K562 (cell line): ENCODE data around the gene PTPRT. TPM values are rescaled to one million over a fixed set of nuclear protein-coding genes. Genes with fewer than 3 reads are reported as not detected.

ENCODE experiments used
- ATAC-seq: fragments of 200-7000 bp; cut with Tn5 transposase; 3 replicates; pipeline ENCODE4 v1.9.1; 2020; ENCODE audit warnings: moderate library complexity
- BruUV-seq: library from RNA; stranded (reverse); fragments of 400-500 nt; replicated peaks from 2 replicates; lab custom pipeline; 2021; lab: Mats Ljungman, UMichigan
- CTCF ChIA-PET: fragments of 300-600 bp; formaldehyde crosslinking; extraction: SDS; loops from one replicate; lab custom pipeline; 2021; ENCODE audit warnings: low intra/inter-chr PET ratio; lab: Yijun Ruan, JAX
- POLR2A ChIA-PET: fragments of 300-600, 350-650 bp; sonication (Branson Sonifier 250); formaldehyde crosslinking; extraction: SDS; loops from one replicate; lab custom pipeline; 2021; ENCODE audit warnings: antibody characterized with exemption, inconsistent platforms; lab: Yijun Ruan, JAX
- DNase-seq, 4 experiments: peaks; one replicate each; pipeline versions ENCODE4 v3.0.0 to v3.0.0-alpha.2; 2011 to 2018; ENCODE audit warnings: low spot score in 3 of 4, mixed read lengths in 3 of 4; ENCODE audit errors: extremely low read depth in 1 of 4
- FAIRE-seq: peaks from 2 replicates; lab custom pipeline; 2011; peaks lifted over from hg19 to GRCh38; lab: Jason Lieb, UNC
- H2AFZ ChIP-seq: 2 replicates; pipeline ENCODE4 v1.6.0; 2011; ENCODE audit warnings: low read depth, low read length, control low read depth, inconsistent platforms
- H3K27ac ChIP-seq: fragments of 200-600 bp; 3 replicates; pipeline ENCODE4 v1.8.0; 2011; ENCODE audit warnings: low read depth, mild to moderate bottlenecking, control low read depth, inconsistent platforms, low read length, moderate library complexity, mixed read lengths; ENCODE audit errors: extremely low read depth
- H3K27me3 ChIP-seq, 2 experiments: fragments of 300-600 bp in 1 of 2; 2 replicates in 1 of 2; 3 replicates in 1 of 2; pipeline versions ENCODE4 v1.6.0 to v1.8.0; 2011; ENCODE audit warnings: inconsistent platforms in 2 of 2, low read length in 2 of 2, mild to moderate bottlenecking in 1 of 2, mixed read lengths in 1 of 2, moderate library complexity in 1 of 2; ENCODE audit not compliant: control insufficient read depth in 2 of 2, insufficient read depth in 2 of 2
- H3K36me3 ChIP-seq: fragments of 300-600 bp; 3 replicates; pipeline ENCODE4 v1.8.0; 2011; ENCODE audit warnings: mild to moderate bottlenecking, low read length, inconsistent platforms; ENCODE audit not compliant: control insufficient read depth, insufficient read depth
- H3K4me1 ChIP-seq, 2 experiments: fragments of 200-600 bp in 1 of 2; replicated peaks in 1 of 2; 2 replicates in 1 of 2; 3 replicates in 1 of 2; pipeline versions ENCODE4 v1.5.1 to v1.8.0; 2011; ENCODE audit warnings: inconsistent platforms in 2 of 2, low read length in 2 of 2, mild to moderate bottlenecking in 1 of 2, mixed read lengths in 1 of 2, moderate library complexity in 1 of 2; ENCODE audit not compliant: control insufficient read depth in 2 of 2, insufficient read depth in 2 of 2
- H3K4me2 ChIP-seq: 2 replicates; pipeline ENCODE4 v1.6.1; 2011; ENCODE audit warnings: low read length, control low read depth, inconsistent platforms, mixed read lengths; ENCODE audit not compliant: insufficient read depth
- H3K4me3 ChIP-seq: fragments of 200-600 bp; sonication (generic), shearing (Covaris generic); 2 replicates; pipeline ENCODE4 v1.5.1; 2016; ENCODE audit warnings: control low read depth, inconsistent platforms
- H3K79me2 ChIP-seq: fragments of 200-600 bp; 3 replicates; pipeline ENCODE4 v1.8.0; 2011; ENCODE audit warnings: low read length, inconsistent platforms; ENCODE audit not compliant: control insufficient read depth, insufficient read depth
- H3K9ac ChIP-seq, 2 experiments: 2 replicates each; pipeline versions ENCODE4 v1.6.0 to v1.6.1; 2011; ENCODE audit warnings: low read depth in 2 of 2, low read length in 2 of 2, control low read depth in 1 of 2, inconsistent platforms in 1 of 2, mild to moderate bottlenecking in 1 of 2, mixed read lengths in 1 of 2; ENCODE audit not compliant: insufficient read depth in 1 of 2
- H3K9me1 ChIP-seq: one replicate; pipeline ENCODE4 v1.6.0; 2011; ENCODE audit warnings: inconsistent platforms, mild to moderate bottlenecking, low read length, moderate library complexity; ENCODE audit not compliant: control insufficient read depth, insufficient read depth
- H3K9me3 ChIP-seq: replicated peaks from 2 replicates; pipeline ENCODE4 v1.5.1; 2011; ENCODE audit warnings: low read depth, low read length, inconsistent platforms; ENCODE audit not compliant: control insufficient read depth, insufficient read depth
- H4K20me1 ChIP-seq: replicated peaks from 2 replicates; pipeline ENCODE4 v1.6.1; 2011; ENCODE audit warnings: low read length, inconsistent platforms, mixed read lengths; ENCODE audit not compliant: control insufficient read depth, insufficient read depth
- GABPB2 ChIP-seq: fragments of 250-450 bp; sonication (Bioruptor Pico); conservative IDR thresholded peaks from 2 replicates; pipeline ENCODE4 v1.5.1; 2021; ENCODE audit warnings: mild to moderate bottlenecking
- NRF1 ChIP-seq, 2 experiments: fragments of 450-650 bp; IDR thresholded peaks in 1 of 2; conservative IDR thresholded peaks in 1 of 2; 2 replicates each; pipeline ENCODE4 v1.6.1; 2014; ENCODE audit warnings: mild to moderate bottlenecking in 2 of 2
- SAFB2 ChIP-seq: fragments of 200-400 bp; formaldehyde crosslinking; IDR thresholded peaks from 2 replicates; pipeline ENCODE4 v1.6.1; 2018; ENCODE audit warnings: borderline replicate concordance, low read length, low read depth, moderate library complexity; ENCODE audit not compliant: severe bottlenecking
- SMAD1 ChIP-seq: fragments of 150-350 bp; IDR thresholded peaks from 2 replicates; pipeline ENCODE4 v1.6.1; 2014; ENCODE audit warnings: low read length, low read depth; ENCODE audit not compliant: partially characterized antibody
- SMARCC2 ChIP-seq: fragments of 450-650 bp; IDR thresholded peaks from 2 replicates; pipeline ENCODE4 v1.6.1; 2017; ENCODE audit warnings: antibody characterized with exemption, moderate library complexity, mild to moderate bottlenecking, low read depth
- TAF7 ChIP-seq: fragments of 450-650 bp; IDR thresholded peaks from 2 replicates; pipeline ENCODE4 v1.6.1; 2016; ENCODE audit warnings: missing genetic modification characterization, missing compliant biosample characterization
- ZEB2 ChIP-seq: fragments of 450-650 bp; IDR thresholded peaks from 2 replicates; pipeline ENCODE4 v1.6.1; 2016
- ZNF165 ChIP-seq: fragments of 250-450 bp; sonication (Bioruptor Pico); IDR thresholded peaks from 2 replicates; pipeline ENCODE4 v1.4.0; 2020; ENCODE audit warnings: borderline replicate concordance
- WGBS: fragments of 100-300 bp; shearing (Covaris generic); methylation state at CpG from one replicate; pipeline ENCODE4 v1.1.6; 2016; ENCODE audit warnings: low coverage, mixed read lengths; ENCODE audit not compliant: insufficient coverage; ENCODE audit errors: missing lambda C conversion rate; 5-methylcytosine and 5-hydroxymethylcytosine counted together
- in situ Hi-C: fragments of 300-500 bp; cut with MboI; formaldehyde crosslinking; loops from 4 replicates; pipeline ENCODE4 v1.15.0; 2018; ENCODE audit warnings: inconsistent platforms, mixed read lengths
- intact Hi-C: fragments of 100-400 bp; cut with micrococcal nuclease; formaldehyde crosslinking; loops from 2 replicates; pipeline ENCODE4 v1.14.2; 2022
- polyA plus RNA-seq, 8 experiments: library from polyadenylated mRNA; depleted of rRNA in 4 of 8; stranded (reverse) in 5 of 8; unstranded in 3 of 8; fragments of >200 nt; fragmentation: Nextera tagmentation in 2 of 8; fragmentation: Illumina TruSeq in 1 of 8; extraction: Ambion mirVana in 2 of 8; extraction: Trizol in 1 of 8; gene quantifications; 2 replicates each; pipeline versions ENCODE4 v1.2.1 to v1.2.3, GENCODE V29; 2011 to 2014; ENCODE audit warnings: inconsistent platforms in 1 of 8, missing spikeins in 1 of 8
- total RNA-seq, 7 experiments: library from RNA; depleted of rRNA in 6 of 7; stranded (reverse); fragments of >200 nt in 6 of 7; fragmentation: Illumina TruSeq in 2 of 7; extraction: Trizol in 2 of 7; gene quantifications; 2 replicates each; pipeline versions ENCODE4 v1.2.1 to v1.2.3, GENCODE V29; 2011 to 2021; ENCODE audit warnings: low replicate concordance in 1 of 7
- TF ChIP-seq, protein P1 (sequence below): fragments of 250-450 bp; sonication (Bioruptor Pico); IDR thresholded peaks from 2 replicates; pipeline ENCODE4 v1.4.0; 2020; ENCODE audit warnings: mild to moderate bottlenecking, moderate library complexity

The PTPRT gene
- total and polyA plus RNA-seq, 9 of the 15 experiments (the other 6 are each of a cell fraction or from before 2014, with no cell fraction given) = not detected

DNA sequence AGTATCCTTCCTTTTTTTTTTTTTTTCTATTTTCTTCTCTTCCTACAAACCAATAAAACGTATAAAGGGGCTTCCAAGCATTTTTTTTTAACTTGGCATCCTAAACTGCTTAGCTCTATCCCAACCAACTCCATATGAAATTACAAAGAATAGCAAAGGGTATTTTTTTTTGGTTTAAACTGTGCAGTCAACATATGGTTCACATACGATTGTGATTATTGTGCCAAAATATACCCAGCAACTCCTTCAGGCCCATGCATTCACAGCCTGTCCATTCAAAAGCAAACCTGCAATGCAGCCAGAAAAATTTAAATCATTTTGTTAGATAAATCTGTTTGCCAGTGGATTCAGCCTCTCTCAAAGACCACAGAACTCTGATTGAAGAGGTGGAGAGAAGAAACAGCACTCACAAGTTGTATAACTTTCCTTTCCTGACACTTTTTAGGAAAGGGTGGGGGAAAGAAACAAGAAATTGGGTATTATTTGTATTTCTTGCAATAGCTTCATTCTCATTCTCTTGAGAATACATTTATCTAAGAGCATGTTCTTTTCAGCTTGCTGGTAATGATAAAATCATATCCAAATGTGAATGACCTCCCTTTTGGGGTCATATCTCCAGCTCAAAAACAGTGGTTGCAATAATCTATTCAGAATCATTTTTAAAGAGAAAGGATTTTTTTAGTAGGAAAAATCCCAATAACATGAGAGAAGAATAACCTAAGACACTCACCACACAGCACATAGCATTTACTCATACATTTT lies 870.3 kb downstream of the PTPRT start:
- Histone ChIP-seq H3K4me1 (no peaks in the 10 kb centered on the region), H3K9me3 (no peaks in the 10 kb centered on the region), H3K36me3 (no peaks in the 10 kb centered on the region), H3K9ac (no peak overlapping the region), H3K9me1 (no peaks in the 10 kb centered on the region), H3K27ac (no peak overlapping the region), H3K4me2 (no peak overlapping the region), H2AFZ (no peak overlapping the region), H3K4me3 (no peak overlapping the region), H3K79me2 (no peaks in the 10 kb centered on the region), H3K27me3 (no peaks in the 10 kb centered on the region), H4K20me1 (no peaks in the 10 kb centered on the region)
- intact Hi-C loops = no loop called here
- 0% methylated on average over 2 of the region's 2 CpGs for WGBS
- BruUV-seq = no TSS peak
- FAIRE-seq (no peak), DNase-seq (no peak), ATAC-seq (no peak)
- in situ Hi-C loops = no loop called here
- TF ChIP-seq SMARCC2 (no peak), ZEB2 (no peak), SMAD1 (no peak)
- CTCF ChIA-PET = no interaction called here
- POLR2A ChIA-PET = no interaction called here

DNA sequence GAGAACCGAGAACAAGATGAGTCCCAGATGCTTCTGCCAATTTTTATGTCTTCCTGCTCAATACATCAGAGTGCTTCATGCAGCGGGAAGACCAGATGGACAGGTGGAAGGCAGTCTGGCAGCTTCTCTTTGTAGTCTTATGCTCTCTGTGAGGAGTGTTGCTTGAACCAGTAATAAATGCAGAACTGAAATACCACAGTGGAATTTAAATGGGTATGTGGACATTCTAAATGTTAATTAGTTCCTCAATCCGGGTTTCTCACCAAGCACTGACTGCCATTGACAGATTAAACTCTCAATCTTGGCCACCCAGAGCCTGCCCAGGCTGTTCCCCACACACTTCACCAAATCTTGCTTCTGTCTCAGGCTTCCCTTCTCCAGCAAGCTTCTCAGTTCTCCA lies 876.0 kb downstream of the PTPRT start:
- Histone ChIP-seq H3K27me3 (no peaks in the 10 kb centered on the region), H3K4me3 (no peak overlapping the region), H3K9me3 (no peaks in the 10 kb centered on the region), H3K36me3 (no peaks in the 10 kb centered on the region), H3K9ac (no peak overlapping the region), H2AFZ (no peak overlapping the region), H4K20me1 (no peaks in the 10 kb centered on the region), H3K4me1 (no peaks in the 10 kb centered on the region), H3K27ac (no peak overlapping the region), H3K4me2 (no peak overlapping the region), H3K9me1 (no peaks in the 10 kb centered on the region), H3K79me2 (no peaks in the 10 kb centered on the region)
- ChIA-PET CTCF (no interaction called here), POLR2A (no interaction called here)
- in situ Hi-C loops (no loop called here), intact Hi-C loops (no loop called here)
- ATAC-seq = no peak
- no TSS peak for BruUV-seq
- no peak for DNase-seq
- WGBS = 0% methylated on average over 3 of the region's 3 CpGs
- FAIRE-seq = no peak
- no peak for TF ChIP-seq SAFB2
- no peak for TF ChIP-seq NRF1 (conservative IDR thresholded peaks at IDR 0.05 in 1 of 2, IDR thresholded peaks at IDR 0.05 in 1 of 2)
- TF ChIP-seq, protein P1, sequence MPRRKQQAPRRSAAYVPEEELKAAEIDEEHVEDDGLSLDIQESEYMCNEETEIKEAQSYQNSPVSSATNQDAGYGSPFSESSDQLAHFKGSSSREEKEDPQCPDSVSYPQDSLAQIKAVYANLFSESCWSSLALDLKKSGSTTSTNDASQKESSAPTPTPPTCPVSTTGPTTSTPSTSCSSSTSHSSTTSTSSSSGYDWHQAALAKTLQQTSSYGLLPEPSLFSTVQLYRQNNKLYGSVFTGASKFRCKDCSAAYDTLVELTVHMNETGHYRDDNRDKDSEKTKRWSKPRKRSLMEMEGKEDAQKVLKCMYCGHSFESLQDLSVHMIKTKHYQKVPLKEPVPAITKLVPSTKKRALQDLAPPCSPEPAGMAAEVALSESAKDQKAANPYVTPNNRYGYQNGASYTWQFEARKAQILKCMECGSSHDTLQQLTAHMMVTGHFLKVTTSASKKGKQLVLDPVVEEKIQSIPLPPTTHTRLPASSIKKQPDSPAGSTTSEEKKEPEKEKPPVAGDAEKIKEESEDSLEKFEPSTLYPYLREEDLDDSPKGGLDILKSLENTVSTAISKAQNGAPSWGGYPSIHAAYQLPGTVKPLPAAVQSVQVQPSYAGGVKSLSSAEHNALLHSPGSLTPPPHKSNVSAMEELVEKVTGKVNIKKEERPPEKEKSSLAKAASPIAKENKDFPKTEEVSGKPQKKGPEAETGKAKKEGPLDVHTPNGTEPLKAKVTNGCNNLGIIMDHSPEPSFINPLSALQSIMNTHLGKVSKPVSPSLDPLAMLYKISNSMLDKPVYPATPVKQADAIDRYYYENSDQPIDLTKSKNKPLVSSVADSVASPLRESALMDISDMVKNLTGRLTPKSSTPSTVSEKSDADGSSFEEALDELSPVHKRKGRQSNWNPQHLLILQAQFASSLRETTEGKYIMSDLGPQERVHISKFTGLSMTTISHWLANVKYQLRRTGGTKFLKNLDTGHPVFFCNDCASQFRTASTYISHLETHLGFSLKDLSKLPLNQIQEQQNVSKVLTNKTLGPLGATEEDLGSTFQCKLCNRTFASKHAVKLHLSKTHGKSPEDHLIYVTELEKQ (CRISPR knock-in tag) = no peak
- TF ChIP-seq GABPB2 (CRISPR knock-in tag) = no peak
- no peak for TF ChIP-seq TAF7 (tag)
- TF ChIP-seq ZNF165 (CRISPR knock-in tag) = no peak
